ENCODE data around the gene FFAR1.
"Not testable (repeated sequence)": the region's sequence is repeated elsewhere in the genome, so short reads cannot be mapped to it uniquely, and the experiment has no call there.

FFAR1 gene

DNA sequence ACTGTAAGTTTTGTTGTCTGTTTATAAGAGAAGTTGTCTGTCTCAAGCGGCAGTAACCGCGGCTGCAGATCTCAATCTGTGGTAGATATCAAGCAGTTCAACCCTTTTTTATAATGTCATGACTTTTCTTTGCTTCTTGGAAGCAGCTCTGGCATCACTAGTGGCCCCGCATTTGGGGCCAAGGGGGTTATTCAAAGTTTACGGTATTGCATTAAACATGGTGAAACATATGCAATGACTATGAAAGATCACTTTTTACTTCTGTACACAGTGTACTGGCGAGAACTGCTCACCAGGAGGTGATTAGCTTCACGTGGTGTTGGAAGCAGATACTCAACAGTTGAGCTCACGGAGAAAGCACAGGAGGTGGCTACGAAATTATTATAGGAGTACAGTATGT lies 5.9 kb downstream of the FFAR1 start:
- H3K36me3 ChIP-seq (ENCODE audit: insufficient read depth, low read length) = no peaks in the 10 kb centered on the region
- DNase-seq (no peak), ATAC-seq (ENCODE audit: insufficient read depth, low read depth) (no peak)
- no peaks in the 10 kb centered on the region for H3K9me3 ChIP-seq (ENCODE audit: insufficient read depth, low read length, severe bottlenecking)
- no peak for TF ChIP-seq EZH2 (IDR thresholded peaks at IDR 0.05; ENCODE audit: borderline replicate concordance, low read depth, low read length, severe bottlenecking)
- TF ChIP-seq, protein P1, sequence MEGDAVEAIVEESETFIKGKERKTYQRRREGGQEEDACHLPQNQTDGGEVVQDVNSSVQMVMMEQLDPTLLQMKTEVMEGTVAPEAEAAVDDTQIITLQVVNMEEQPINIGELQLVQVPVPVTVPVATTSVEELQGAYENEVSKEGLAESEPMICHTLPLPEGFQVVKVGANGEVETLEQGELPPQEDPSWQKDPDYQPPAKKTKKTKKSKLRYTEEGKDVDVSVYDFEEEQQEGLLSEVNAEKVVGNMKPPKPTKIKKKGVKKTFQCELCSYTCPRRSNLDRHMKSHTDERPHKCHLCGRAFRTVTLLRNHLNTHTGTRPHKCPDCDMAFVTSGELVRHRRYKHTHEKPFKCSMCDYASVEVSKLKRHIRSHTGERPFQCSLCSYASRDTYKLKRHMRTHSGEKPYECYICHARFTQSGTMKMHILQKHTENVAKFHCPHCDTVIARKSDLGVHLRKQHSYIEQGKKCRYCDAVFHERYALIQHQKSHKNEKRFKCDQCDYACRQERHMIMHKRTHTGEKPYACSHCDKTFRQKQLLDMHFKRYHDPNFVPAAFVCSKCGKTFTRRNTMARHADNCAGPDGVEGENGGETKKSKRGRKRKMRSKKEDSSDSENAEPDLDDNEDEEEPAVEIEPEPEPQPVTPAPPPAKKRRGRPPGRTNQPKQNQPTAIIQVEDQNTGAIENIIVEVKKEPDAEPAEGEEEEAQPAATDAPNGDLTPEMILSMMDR (IDR thresholded peaks at IDR 0.05; ENCODE audit: borderline replicate concordance, extremely low read depth, low read length, poor library complexity, severe bottlenecking) = no peak
- no peak overlapping the region for H3K4me2 ChIP-seq (ENCODE audit: insufficient read depth, low read length)
- no peak overlapping the region for H2AFZ ChIP-seq (ENCODE audit: low read depth, low read length)
- H3K4me1 ChIP-seq (ENCODE audit: insufficient read depth, low read length) = no peaks in the 10 kb centered on the region
- no peak overlapping the region for H3K4me3 ChIP-seq (ENCODE audit: low read depth in 1 of 2, low read length in 2 of 2)
- H3K27me3 ChIP-seq (ENCODE audit: insufficient read depth, low read length, poor library complexity) = no peaks in the 10 kb centered on the region
- H3K27ac ChIP-seq (ENCODE audit: low read length) = no peak overlapping the region
- H3K79me2 ChIP-seq (ENCODE audit: insufficient read depth, low read length) = no peaks in the 10 kb centered on the region
- H3K9ac ChIP-seq (ENCODE audit: low read depth, low read length) = no peak overlapping the region
- no peaks in the 10 kb centered on the region for H4K20me1 ChIP-seq (ENCODE audit: insufficient read depth, low read length)

- H3K4me1 ChIP-seq (ENCODE audit: insufficient read depth, low read length) = no peaks in the 10 kb centered on the region
- no peaks in the 10 kb centered on the region for H3K36me3 ChIP-seq (ENCODE audit: insufficient read depth, low read length)
- no peaks in the 10 kb centered on the region for H4K20me1 ChIP-seq (ENCODE audit: insufficient read depth, low read length)
- H3K79me2 ChIP-seq (ENCODE audit: insufficient read depth, low read length) = no peaks in the 10 kb centered on the region
- no peaks in the 10 kb centered on the region for H3K9me3 ChIP-seq (ENCODE audit: insufficient read depth, low read length, severe bottlenecking)
- no peak overlapping the region for H3K9ac ChIP-seq (ENCODE audit: low read depth, low read length)
- H3K27ac ChIP-seq (ENCODE audit: low read length) = no peak overlapping the region
- TF ChIP-seq, protein P1 (IDR thresholded peaks at IDR 0.05; ENCODE audit: borderline replicate concordance, extremely low read depth, low read length, poor library complexity, severe bottlenecking) = no peak
- no peak for TF ChIP-seq EZH2 (IDR thresholded peaks at IDR 0.05; ENCODE audit: borderline replicate concordance, low read depth, low read length, severe bottlenecking)
- no peaks in the 10 kb centered on the region for H3K27me3 ChIP-seq (ENCODE audit: insufficient read depth, low read length, poor library complexity)
- H3K4me3 ChIP-seq (ENCODE audit: low read depth in 1 of 2, low read length in 2 of 2) = no peak overlapping the region
- H3K4me2 ChIP-seq (ENCODE audit: insufficient read depth, low read length) = no peak overlapping the region
- H2AFZ ChIP-seq (ENCODE audit: low read depth, low read length) = no peak overlapping the region
- ATAC-seq (ENCODE audit: insufficient read depth, low read depth) (no peak), DNase-seq (no peak)
Measured at GRCh38 chr19:35354898-35355297, 7.2 kb downstream of the FFAR1 start.

DNA sequence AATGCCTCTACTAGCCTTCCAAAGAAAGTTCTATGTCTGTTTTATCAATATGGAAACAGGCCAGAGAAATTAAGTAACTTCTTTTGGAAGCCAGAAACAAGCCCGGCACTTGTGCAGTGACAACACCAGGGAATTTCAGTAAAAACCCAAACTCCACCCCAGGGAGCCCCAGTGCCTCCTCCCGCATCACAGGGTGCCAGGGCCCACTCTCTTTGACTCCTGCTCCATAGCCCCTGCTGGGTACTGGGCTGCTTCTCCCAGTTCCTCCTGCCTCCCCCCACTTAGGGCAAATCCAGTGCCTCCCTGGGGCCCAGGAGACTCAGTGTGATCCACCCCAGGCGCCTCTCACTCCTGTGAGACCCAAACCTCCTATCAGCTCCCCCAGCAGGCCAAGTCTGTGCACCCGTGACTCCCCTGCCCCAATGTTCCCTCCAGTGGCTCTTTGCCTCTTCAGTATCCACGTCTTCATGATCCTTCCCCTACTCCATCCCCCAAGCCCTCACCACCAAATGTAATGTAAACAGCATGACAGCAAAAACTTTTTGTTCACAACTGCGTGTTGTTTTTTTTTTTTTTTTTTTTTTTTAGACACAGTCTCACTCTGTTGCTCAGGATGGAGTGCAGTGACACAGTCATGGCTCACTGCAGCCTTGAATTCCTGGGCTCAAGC lies 8.2 kb downstream of the FFAR1 start:
- no peak overlapping the region for H3K4me2 ChIP-seq (ENCODE audit: insufficient read depth, low read length)
- peak; percentile 2 for DNase-seq
- no peak overlapping the region for H3K9ac ChIP-seq (ENCODE audit: low read depth, low read length)
- no peaks in the 10 kb centered on the region for H3K79me2 ChIP-seq (ENCODE audit: insufficient read depth, low read length)
- no peak overlapping the region for H3K4me3 ChIP-seq (ENCODE audit: low read depth in 1 of 2, low read length in 2 of 2)
- H3K36me3 ChIP-seq (ENCODE audit: insufficient read depth, low read length) = no peaks in the 10 kb centered on the region
- H3K27ac ChIP-seq (ENCODE audit: low read length) = no peak overlapping the region
- ATAC-seq (ENCODE audit: insufficient read depth, low read depth) = no peak
- H2AFZ ChIP-seq (ENCODE audit: low read depth, low read length) = no peak overlapping the region
- H4K20me1 ChIP-seq (ENCODE audit: insufficient read depth, low read length) = no peaks in the 10 kb centered on the region
- no peaks in the 10 kb centered on the region for H3K9me3 ChIP-seq (ENCODE audit: insufficient read depth, low read length, severe bottlenecking)
- no peaks in the 10 kb centered on the region for H3K27me3 ChIP-seq (ENCODE audit: insufficient read depth, low read length, poor library complexity)
- no peak for TF ChIP-seq EZH2 (IDR thresholded peaks at IDR 0.05; ENCODE audit: borderline replicate concordance, low read depth, low read length, severe bottlenecking)
- H3K4me1 ChIP-seq (ENCODE audit: insufficient read depth, low read length) = no peaks in the 10 kb centered on the region

DNA sequence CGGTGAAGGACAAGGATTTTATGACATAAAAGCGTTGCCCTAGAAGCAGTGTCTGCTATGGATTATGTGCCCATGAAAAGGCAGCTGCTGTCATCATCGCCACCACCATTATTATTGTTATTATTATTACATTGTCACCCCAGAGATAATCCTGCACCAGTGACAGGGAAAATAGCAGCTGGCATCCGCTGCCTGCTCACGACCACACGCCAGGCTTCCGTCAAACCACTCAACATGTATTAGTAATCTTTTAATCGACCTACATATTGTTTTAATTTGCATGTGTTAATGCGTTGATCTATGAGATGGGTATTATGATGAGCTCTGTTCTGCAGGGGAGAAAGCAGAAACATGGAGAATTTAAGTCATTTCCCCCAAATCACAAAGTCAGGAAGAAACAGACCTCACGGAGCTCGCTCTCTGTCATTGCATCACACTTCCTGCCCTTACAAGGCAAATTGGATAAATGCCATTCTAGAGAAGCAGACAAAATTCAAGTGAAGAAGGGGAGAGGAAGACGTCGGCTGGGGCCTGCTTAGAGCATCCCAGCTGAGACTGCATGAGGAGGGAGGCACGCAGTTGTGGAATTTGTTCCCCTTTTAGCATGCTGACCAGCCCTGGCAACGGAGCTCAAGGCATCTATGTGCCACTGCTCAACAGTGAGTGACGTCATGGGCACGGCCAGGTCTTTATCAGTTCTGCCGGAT lies 10.3 kb downstream of the FFAR1 start, which contains the start of gene FFAR3:
Gene FFAR3 (plus strand): TSS at position 594 of the 707 bp plus-strand sequence. CDS start 431 bp downstream, outside the sequence.
- Histone ChIP-seq H3K79me2 (ENCODE audit: insufficient read depth, low read length) (no peaks in the 10 kb centered on the region), H3K36me3 (ENCODE audit: insufficient read depth, low read length) (no peaks in the 10 kb centered on the region), H3K9ac (ENCODE audit: low read depth, low read length) (no peak within 1 kb of the TSS), H3K4me2 (ENCODE audit: insufficient read depth, low read length) (no peak within 1 kb of the TSS), H3K27ac (ENCODE audit: low read length) (no peak within 1 kb of the TSS), H4K20me1 (ENCODE audit: insufficient read depth, low read length) (no peaks in the 10 kb centered on the region), H3K9me3 (ENCODE audit: insufficient read depth, low read length, severe bottlenecking) (no peaks in the 10 kb centered on the region), H3K4me3 (ENCODE audit: low read depth in 1 of 2, low read length in 2 of 2) (no peak within 1 kb of the TSS), H3K4me1 (ENCODE audit: insufficient read depth, low read length) (no peaks in the 10 kb centered on the region), H2AFZ (ENCODE audit: low read depth, low read length) (no peak within 1 kb of the TSS), H3K27me3 (ENCODE audit: insufficient read depth, low read length, poor library complexity) (no peaks in the 10 kb centered on the region)
- no peak for TF ChIP-seq EZH2 (IDR thresholded peaks at IDR 0.05; ENCODE audit: borderline replicate concordance, low read depth, low read length, severe bottlenecking)
- TF ChIP-seq, protein P1 (IDR thresholded peaks at IDR 0.05; ENCODE audit: borderline replicate concordance, extremely low read depth, low read length, poor library complexity, severe bottlenecking) = no peak
- DNase-seq (peak; percentile 5), ATAC-seq (ENCODE audit: insufficient read depth, low read depth) (no peak)

GRCh38 chr19:35358834-35359233 lies 11.1 kb downstream of the FFAR1 start:
- not testable (repeated sequence) for H3K9me3 ChIP-seq (ENCODE audit: insufficient read depth, low read length, severe bottlenecking); H3K27ac ChIP-seq (ENCODE audit: low read length); H3K4me1 ChIP-seq (ENCODE audit: insufficient read depth, low read length); H3K79me2 ChIP-seq (ENCODE audit: insufficient read depth, low read length); H3K27me3 ChIP-seq (ENCODE audit: insufficient read depth, low read length, poor library complexity); H3K36me3 ChIP-seq (ENCODE audit: insufficient read depth, low read length); H3K9ac ChIP-seq (ENCODE audit: low read depth, low read length); H3K4me3 ChIP-seq (ENCODE audit: low read depth in 1 of 2, low read length in 2 of 2); DNase-seq; ATAC-seq (ENCODE audit: insufficient read depth, low read depth); H2AFZ ChIP-seq (ENCODE audit: low read depth, low read length); H3K4me2 ChIP-seq (ENCODE audit: insufficient read depth, low read length); H4K20me1 ChIP-seq (ENCODE audit: insufficient read depth, low read length)

Data from DND-41 (cell line).